Astrocyte (in vitro differentiated cells and primary cell): Measurements from ENCODE around the gene KIAA0753. TPM values are rescaled to one million over a fixed set of nuclear protein-coding genes. Genes with fewer than 3 reads are reported as not detected.

Source experiments
- DNase-seq: peaks from one replicate; pipeline ENCODE4 v3.0.0-alpha.2; 2010; ENCODE audit warnings: low read depth
- FAIRE-seq: peaks from 2 replicates; lab custom pipeline; 2011; peaks lifted over from hg19 to GRCh38; lab: Jason Lieb, UNC
- H2AFZ ChIP-seq: 2 replicates; pipeline ENCODE4 v1.6.0; 2012; ENCODE audit warnings: low read depth, low read length, inconsistent platforms
- H3K27ac ChIP-seq: 2 replicates; pipeline ENCODE4 v1.5.1; 2011; ENCODE audit warnings: low read depth, low read length, inconsistent platforms
- H3K27me3 ChIP-seq: 2 replicates; pipeline ENCODE4 v1.6.0; 2011; ENCODE audit warnings: low read length, inconsistent platforms; ENCODE audit not compliant: insufficient read depth
- H3K36me3 ChIP-seq: 2 replicates; pipeline ENCODE4 v1.5.1; 2011; ENCODE audit warnings: low read length, inconsistent platforms; ENCODE audit not compliant: insufficient read depth
- H3K4me1 ChIP-seq: 2 replicates; pipeline ENCODE4 v1.5.1; 2011; ENCODE audit warnings: low read length, inconsistent platforms; ENCODE audit not compliant: insufficient read depth
- H3K4me2 ChIP-seq: 2 replicates; pipeline ENCODE4 v1.6.0; 2012; ENCODE audit warnings: low read length, inconsistent platforms
- H3K4me3 ChIP-seq: 2 replicates; pipeline ENCODE4 v1.5.1; 2011; ENCODE audit warnings: low read depth, mild to moderate bottlenecking, low read length, inconsistent platforms; ENCODE audit not compliant: insufficient read depth
- H3K79me2 ChIP-seq: 2 replicates; pipeline ENCODE4 v1.6.0; 2012; ENCODE audit warnings: mild to moderate bottlenecking, low read length, inconsistent platforms; ENCODE audit not compliant: insufficient read depth
- H3K9ac ChIP-seq: 2 replicates; pipeline ENCODE4 v1.6.0; 2012; ENCODE audit warnings: mild to moderate bottlenecking, low read length, inconsistent platforms
- H3K9me3 ChIP-seq: 2 replicates; pipeline ENCODE4 v1.5.1; 2012; ENCODE audit warnings: low read depth, mild to moderate bottlenecking, low read length, inconsistent platforms; ENCODE audit not compliant: insufficient read depth
- H4K20me1 ChIP-seq: 2 replicates; pipeline ENCODE4 v1.6.0; 2012; ENCODE audit warnings: low read length, inconsistent platforms; ENCODE audit not compliant: insufficient read depth
- H3K27ac Mint-ChIP-seq: one replicate; pipeline ENCODE4 v1.8.0; 2021; ENCODE audit warnings: mild to moderate bottlenecking, mixed read lengths; ENCODE audit not compliant: unreplicated experiment
- H3K27me3 Mint-ChIP-seq: one replicate; pipeline ENCODE4 v1.8.0; 2021; ENCODE audit warnings: low read depth, mixed read lengths; ENCODE audit not compliant: unreplicated experiment
- H3K36me3 Mint-ChIP-seq: one replicate; pipeline ENCODE4 v1.8.0; 2021; ENCODE audit warnings: low read depth, mixed read lengths; ENCODE audit not compliant: unreplicated experiment
- H3K4me1 Mint-ChIP-seq: one replicate; pipeline ENCODE4 v1.8.0; 2021; ENCODE audit warnings: low read depth, mixed read lengths; ENCODE audit not compliant: unreplicated experiment
- H3K4me3 Mint-ChIP-seq: one replicate; pipeline ENCODE4 v1.8.0; 2021; ENCODE audit warnings: mild to moderate bottlenecking, moderate library complexity, mixed read lengths; ENCODE audit not compliant: unreplicated experiment
- H3K9me3 Mint-ChIP-seq: one replicate; pipeline ENCODE4 v1.8.0; 2021; ENCODE audit warnings: mild to moderate bottlenecking, mixed read lengths; ENCODE audit not compliant: unreplicated experiment
- EZH2 ChIP-seq: IDR thresholded peaks from 2 replicates; pipeline ENCODE4 v1.6.1; 2012; ENCODE audit warnings: mild to moderate bottlenecking, low read length, inconsistent platforms; ENCODE audit not compliant: insufficient read depth
- total RNA-seq: library from RNA; stranded (reverse); gene quantifications from 2 replicates; pipeline ENCODE4 v1.2.1, GENCODE V29; 2021
- TF ChIP-seq, protein P1 (sequence below): IDR thresholded peaks from 2 replicates; pipeline ENCODE4 v1.5.1; 2011; ENCODE audit warnings: low read depth, mild to moderate bottlenecking, inconsistent platforms, low read length, moderate library complexity; ENCODE audit not compliant: insufficient read depth

Gene KIAA0753
- total RNA-seq, 1 donor from 2014 or later = 25.4 TPM

DNA sequence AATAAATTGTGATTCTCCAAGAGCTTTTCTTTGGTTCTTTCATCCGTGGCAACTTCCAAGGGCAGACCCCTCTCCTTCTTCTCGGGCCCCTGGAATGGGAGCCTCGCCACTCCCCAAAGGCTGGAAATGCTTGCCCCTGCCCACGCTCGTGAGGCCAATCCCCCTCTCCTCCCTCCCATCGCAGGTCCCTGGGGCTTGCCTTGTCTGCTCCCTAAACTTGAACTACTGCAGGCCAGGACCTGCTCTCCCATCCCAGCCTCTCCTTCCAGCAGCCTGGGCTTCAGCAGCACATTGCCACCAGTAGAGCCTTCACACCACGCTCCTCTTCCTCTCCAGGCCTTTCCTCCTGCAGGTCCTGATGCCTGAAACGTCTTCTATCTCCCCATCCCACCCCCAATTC, 95.2 kb downstream of the KIAA0753 start:
- TF ChIP-seq, protein P1, sequence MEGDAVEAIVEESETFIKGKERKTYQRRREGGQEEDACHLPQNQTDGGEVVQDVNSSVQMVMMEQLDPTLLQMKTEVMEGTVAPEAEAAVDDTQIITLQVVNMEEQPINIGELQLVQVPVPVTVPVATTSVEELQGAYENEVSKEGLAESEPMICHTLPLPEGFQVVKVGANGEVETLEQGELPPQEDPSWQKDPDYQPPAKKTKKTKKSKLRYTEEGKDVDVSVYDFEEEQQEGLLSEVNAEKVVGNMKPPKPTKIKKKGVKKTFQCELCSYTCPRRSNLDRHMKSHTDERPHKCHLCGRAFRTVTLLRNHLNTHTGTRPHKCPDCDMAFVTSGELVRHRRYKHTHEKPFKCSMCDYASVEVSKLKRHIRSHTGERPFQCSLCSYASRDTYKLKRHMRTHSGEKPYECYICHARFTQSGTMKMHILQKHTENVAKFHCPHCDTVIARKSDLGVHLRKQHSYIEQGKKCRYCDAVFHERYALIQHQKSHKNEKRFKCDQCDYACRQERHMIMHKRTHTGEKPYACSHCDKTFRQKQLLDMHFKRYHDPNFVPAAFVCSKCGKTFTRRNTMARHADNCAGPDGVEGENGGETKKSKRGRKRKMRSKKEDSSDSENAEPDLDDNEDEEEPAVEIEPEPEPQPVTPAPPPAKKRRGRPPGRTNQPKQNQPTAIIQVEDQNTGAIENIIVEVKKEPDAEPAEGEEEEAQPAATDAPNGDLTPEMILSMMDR = no peak
- TF ChIP-seq EZH2 = no peak
- Histone ChIP-seq H2AFZ (no peak overlapping the region), H3K27me3 (peaks cover 21% of the 10 kb centered on the region), H4K20me1 (peaks cover 19% of the 10 kb centered on the region), H3K4me3 (no peak overlapping the region), H3K4me1 (peaks cover 5% of the 10 kb centered on the region), H3K9ac (no peak overlapping the region), H3K79me2 (no peaks in the 10 kb centered on the region), H3K4me2 (no peak overlapping the region), H3K9me3 (no peaks in the 10 kb centered on the region), H3K36me3 (no peaks in the 10 kb centered on the region), H3K27ac (no peak overlapping the region)
- Mint-ChIP-seq H3K4me3 (no peak overlapping the region), H3K9me3 (peaks cover 2% of the 10 kb centered on the region), H3K27ac (no peak overlapping the region), H3K36me3 (no peaks in the 10 kb centered on the region), H3K4me1 (peaks cover 8% of the 10 kb centered on the region), H3K27me3 (peaks cover 82% of the 10 kb centered on the region)
- FAIRE-seq = no peak
- no peak for DNase-seq

DNA sequence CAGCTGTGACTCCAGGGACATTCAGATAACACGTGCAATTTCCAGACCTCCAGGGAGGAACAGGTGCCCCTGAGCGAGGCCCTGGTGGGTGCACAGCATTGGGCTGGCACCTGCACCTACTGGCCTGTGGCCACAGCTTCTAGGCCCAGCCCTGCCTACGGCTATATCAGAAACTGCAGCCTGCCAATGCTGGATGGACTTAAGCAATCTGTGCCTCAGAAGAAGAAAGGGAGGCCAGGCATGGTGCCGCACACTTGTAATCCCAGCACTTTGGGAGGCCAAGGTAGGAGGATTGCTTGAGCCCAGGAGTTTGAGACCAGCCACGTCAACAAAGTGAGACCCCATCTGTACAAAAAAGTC, 96.5 kb downstream of the KIAA0753 start:
- no peak overlapping the region for H3K4me2 ChIP-seq
- no peak for FAIRE-seq
- Mint-ChIP-seq H3K36me3 (peaks cover 2% of the 10 kb centered on the region), H3K4me1 (peaks cover 8% of the 10 kb centered on the region), H3K27ac (no peak overlapping the region), H3K4me3 (no peak overlapping the region), H3K9me3 (peaks cover 4% of the 10 kb centered on the region), H3K27me3 (peaks cover 79% of the 10 kb centered on the region)
- TF ChIP-seq EZH2 = no peak
- TF ChIP-seq, protein P1 = no peak
- no peak overlapping the region for H3K9ac ChIP-seq
- no peak overlapping the region for H3K4me3 ChIP-seq
- DNase-seq = no peak
- H2AFZ ChIP-seq = no peak overlapping the region
- peaks cover 20% of the 10 kb centered on the region for H3K27me3 ChIP-seq
- no peaks in the 10 kb centered on the region for H3K36me3 ChIP-seq
- peaks cover 18% of the 10 kb centered on the region for H4K20me1 ChIP-seq
- peaks cover 1% of the 10 kb centered on the region for H3K9me3 ChIP-seq
- peaks cover 5% of the 10 kb centered on the region for H3K4me1 ChIP-seq
- no peaks in the 10 kb centered on the region for H3K79me2 ChIP-seq
- no peak overlapping the region for H3K27ac ChIP-seq

DNA sequence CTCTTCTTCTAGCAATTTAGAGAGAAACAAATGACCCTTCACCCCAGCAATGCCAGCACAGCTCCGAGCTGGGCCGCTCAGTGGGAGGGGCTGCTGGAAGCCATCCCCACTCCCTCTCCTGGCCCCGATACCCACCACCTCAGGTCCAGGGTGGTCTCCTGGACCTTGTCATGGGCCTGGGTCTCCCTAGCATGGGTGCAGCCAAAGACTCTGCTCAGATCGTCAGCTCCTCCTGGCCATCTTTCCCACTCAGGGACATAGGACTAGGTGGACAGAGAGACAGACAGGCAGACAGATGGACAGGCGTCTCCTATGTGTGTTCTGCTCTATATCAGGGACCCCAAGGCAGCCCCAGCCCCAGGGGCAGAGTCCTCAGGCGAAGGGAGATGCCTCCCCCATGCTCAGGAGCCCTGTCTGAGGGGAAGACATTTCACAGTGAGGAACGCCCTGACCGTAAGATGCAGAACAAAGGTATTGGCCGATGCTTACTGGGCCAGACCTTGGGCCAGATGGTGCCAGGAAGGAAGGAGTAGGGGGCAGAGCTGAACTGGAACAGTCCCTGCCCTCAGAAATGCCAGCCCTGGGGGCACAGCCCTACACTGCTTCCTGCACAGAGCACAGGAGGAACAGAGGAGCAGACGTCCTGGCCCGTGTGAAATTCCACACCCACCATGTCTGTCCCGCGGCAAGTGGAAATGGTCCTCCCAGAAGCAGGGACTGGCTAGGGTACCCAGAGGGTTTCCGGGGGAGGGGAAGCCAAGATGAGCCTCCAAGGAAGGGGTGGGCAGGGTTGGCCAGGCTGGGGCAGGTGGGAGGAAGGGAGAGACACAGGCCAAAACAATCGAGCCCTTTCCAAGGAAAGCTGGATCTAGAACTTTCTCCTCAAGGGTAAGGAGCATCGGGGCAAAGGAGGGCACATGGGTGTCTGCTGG, 97.2 kb downstream of the KIAA0753 start:
- no peak overlapping the region for H3K4me2 ChIP-seq
- H3K4me3 ChIP-seq = no peak overlapping the region
- H4K20me1 ChIP-seq = peaks cover 11% of the 10 kb centered on the region
- H3K4me1 ChIP-seq = no peaks in the 10 kb centered on the region
- H3K9me3 ChIP-seq = peaks cover 3% of the 10 kb centered on the region
- no peak overlapping the region for H2AFZ ChIP-seq
- peaks cover 21% of the 10 kb centered on the region for H3K27me3 ChIP-seq
- no peak overlapping the region for H3K9ac ChIP-seq
- Mint-ChIP-seq H3K4me1 (peaks cover 2% of the 10 kb centered on the region), H3K27ac (no peak overlapping the region), H3K4me3 (no peak overlapping the region), H3K36me3 (peaks cover 3% of the 10 kb centered on the region), H3K27me3 (peaks cover 75% of the 10 kb centered on the region), H3K9me3 (peaks cover 9% of the 10 kb centered on the region)
- FAIRE-seq (no peak), DNase-seq (no peak)
- no peaks in the 10 kb centered on the region for H3K36me3 ChIP-seq
- H3K27ac ChIP-seq = no peak overlapping the region
- no peaks in the 10 kb centered on the region for H3K79me2 ChIP-seq
- TF ChIP-seq, protein P1 = no peak
- no peak for TF ChIP-seq EZH2
